Measurements from ENCODE around the gene KRTAP4-11. TPM values are rescaled to one million over a fixed set of nuclear protein-coding genes. Genes with fewer than 3 reads are reported as not detected.
"Not testable (repeated sequence)": the region's sequence is repeated elsewhere in the genome, so short reads cannot be mapped to it uniquely, and the experiment has no call there.

The KRTAP4-11 gene
- total and polyA plus RNA-seq, 2 of the 8 experiments (the other 6 are each of a cell fraction or from before 2014, with no cell fraction given): not detected

- no peak for TF ChIP-seq POLR2A (IDR thresholded peaks at IDR 0.05; ENCODE audit: control extremely low read depth in 1 of 2, low read depth in 2 of 2, low read length in 2 of 2)
Observed at GRCh38 chr17:41096055-41096454, 22.1 kb downstream of the KRTAP4-11 start (continued).

- H4K91ac ChIP-seq (replicated peaks; ENCODE audit: insufficient read length, low read length); H3K27ac ChIP-seq (ENCODE audit: low read depth, low read length); H3K27me3 ChIP-seq (replicated peaks in 1 of 4; ENCODE audit: control insufficient read depth in 3 of 4, extremely low read depth in 1 of 4, insufficient read depth in 3 of 4, low read length in 3 of 4); H3K4me3 ChIP-seq (ENCODE audit: extremely low read depth in 1 of 4, insufficient read depth in 2 of 4, low read depth in 3 of 4, low read length in 4 of 4); H3K36me3 ChIP-seq (ENCODE audit: control insufficient read depth in 2 of 4, insufficient read depth in 4 of 4, low read length in 3 of 4); DNase-seq (ENCODE audit: low read depth in 1 of 2, low spot score in 2 of 2); H2AK5ac ChIP-seq (ENCODE audit: low read depth, low read length); H3K9ac ChIP-seq (replicated peaks in 1 of 4; ENCODE audit: extremely low read depth in 1 of 4, low read depth in 3 of 4, low read length in 3 of 4); H2AFZ ChIP-seq (ENCODE audit: low read length); H2BK20ac ChIP-seq (ENCODE audit: low read length); H3K79me2 ChIP-seq (ENCODE audit: control insufficient read depth in 1 of 2, insufficient read depth in 2 of 2, low read length in 2 of 2); H3K4me2 ChIP-seq (ENCODE audit: insufficient read depth in 1 of 2, low read depth in 2 of 2, low read length in 2 of 2); H4K20me1 ChIP-seq (replicated peaks in 1 of 2; ENCODE audit: control insufficient read depth in 1 of 2, insufficient read depth in 2 of 2, low read length in 2 of 2); H3K18ac ChIP-seq (ENCODE audit: extremely low read depth, low read length); H4K8ac ChIP-seq (ENCODE audit: extremely low read depth, insufficient read depth, low read length); H3K23ac ChIP-seq (ENCODE audit: insufficient read length); H3K4ac ChIP-seq (replicated peaks; ENCODE audit: insufficient read length, low read depth, low read length); H3K4me1 ChIP-seq (replicated peaks in 1 of 4; ENCODE audit: control insufficient read depth in 3 of 4, insufficient read depth in 4 of 4, low read length in 3 of 4); H3K23me2 ChIP-seq (ENCODE audit: low read depth, low read length); H3K56ac ChIP-seq (replicated peaks; ENCODE audit: insufficient read length, low read depth, low read length); H2BK15ac ChIP-seq (ENCODE audit: low read length); H4K5ac ChIP-seq (ENCODE audit: insufficient read length, low read depth, low read length); FAIRE-seq; H2BK120ac ChIP-seq (replicated peaks; ENCODE audit: low read depth, low read length); H3K9me3 ChIP-seq (ENCODE audit: insufficient read depth in 2 of 2, low read depth in 1 of 2, low read length in 1 of 2); POLR2A ChIA-PET (ENCODE audit: partially characterized antibody); H3K79me1 ChIP-seq (ENCODE audit: low read depth, low read length); H3K14ac ChIP-seq (ENCODE audit: insufficient read length); CTCF ChIA-PET (ENCODE audit: partially characterized antibody); H2BK12ac ChIP-seq (ENCODE audit: low read depth, low read length); H2BK5ac ChIP-seq (ENCODE audit: low read depth, low read length): not testable (repeated sequence)
- 64% methylated on average over 4 of the region's 4 CpGs; no CpG with 5 or more reads in 1 of the 2 experiments for WGBS, 2 experiments (ENCODE audit: extremely low coverage in 1 of 2, insufficient coverage in 1 of 2, insufficient read length in 1 of 2, insufficient replicate concordance in 2 of 2, low coverage in 1 of 2, low lambda C conversion rate in 2 of 2, missing lambda C conversion rate in 1 of 2)
Observed at GRCh38 chr17:41088760-41089352, 29.3 kb downstream of the KRTAP4-11 start.
